BJ (cell line): ENCODE data around the gene IL1RAP. TPM values are rescaled to one million over a fixed set of nuclear protein-coding genes. Genes with fewer than 3 reads are reported as not detected.

Experiments used
- CTCF ChIA-PET: fragments of 350-600 bp; formaldehyde crosslinking; extraction: SDS; loops from one replicate; lab custom pipeline; 2021; ENCODE audit warnings: antibody characterized with exemption, inconsistent platforms; lab: Yijun Ruan, JAX
- POLR2A ChIA-PET: fragments of 300-600 bp; sonication (Branson Sonifier 250); formaldehyde crosslinking; extraction: SDS; loops from one replicate; lab custom pipeline; 2021; ENCODE audit warnings: antibody characterized with exemption; lab: Charles Lee
- DNase-seq: peaks from one replicate; pipeline ENCODE4 v3.0.0-alpha.2; 2011; ENCODE audit warnings: low read depth
- H3K27me3 ChIP-seq: 2 replicates; pipeline ENCODE4 v1.6.0; 2011; ENCODE audit warnings: low read length; ENCODE audit not compliant: control insufficient read depth, insufficient read depth
- H3K36me3 ChIP-seq: 2 replicates; pipeline ENCODE4 v1.5.1; 2011; ENCODE audit warnings: low read length; ENCODE audit not compliant: control insufficient read depth, insufficient read depth
- H3K4me3 ChIP-seq: 2 replicates; pipeline ENCODE4 v1.5.1; 2011; ENCODE audit warnings: low read depth, mild to moderate bottlenecking, control low read depth, low read length
- polyA plus RNA-seq: library from polyadenylated mRNA; depleted of rRNA; stranded (reverse); fragments of >200 nt; gene quantifications from 2 replicates; pipeline ENCODE4 v1.2.3, GENCODE V29; 2011
- TF ChIP-seq, protein P1 (sequence below): IDR thresholded peaks from 2 replicates; pipeline ENCODE4 v1.5.1; 2011; ENCODE audit warnings: low read depth, mild to moderate bottlenecking, control low read depth, inconsistent platforms, low read length, moderate library complexity; ENCODE audit not compliant: insufficient read depth

The IL1RAP gene
- polyA plus RNA-seq, 1 experiment: 8.6 TPM

DNA sequence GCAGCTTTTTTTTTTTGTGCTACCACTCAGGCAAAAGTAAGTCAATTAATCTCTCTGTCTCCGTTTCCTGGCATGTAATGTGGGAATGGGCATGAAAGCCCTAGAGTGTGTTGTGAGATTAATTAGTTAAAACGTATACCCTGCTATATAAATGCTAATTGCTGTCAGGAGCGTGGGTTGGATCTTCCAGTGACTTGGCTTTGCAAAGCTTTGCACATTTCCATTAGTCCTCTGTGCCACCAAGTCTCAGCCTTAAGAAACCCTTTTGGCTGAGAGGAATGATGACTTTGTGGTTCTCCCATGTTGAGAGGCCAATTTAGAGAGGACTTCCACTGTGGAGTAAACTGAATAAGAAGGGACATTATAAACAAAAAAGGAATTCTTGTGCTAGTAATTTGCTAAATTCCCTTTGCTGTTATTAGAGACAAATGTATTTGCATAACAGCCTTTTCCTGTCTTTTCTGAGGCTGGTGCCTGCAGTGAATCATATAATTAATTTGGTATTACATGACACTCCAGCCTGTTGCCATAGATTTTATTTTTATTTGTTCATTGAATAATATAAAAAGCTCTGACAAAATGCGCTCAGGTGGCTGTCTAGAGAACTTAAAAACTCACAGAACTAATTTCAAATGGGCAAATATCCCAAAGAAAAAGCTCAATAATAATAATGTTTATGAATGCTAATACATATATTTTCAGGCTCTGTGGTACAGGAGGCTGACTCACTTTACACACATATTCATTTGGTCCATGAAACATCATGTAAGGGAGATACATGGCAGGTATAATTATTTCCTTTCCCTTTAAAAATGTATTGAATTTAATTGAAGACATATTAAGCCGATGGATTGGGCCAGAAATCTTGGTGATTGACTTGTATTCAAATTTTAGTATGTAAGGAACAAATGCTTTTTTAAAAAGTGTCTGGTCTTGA is 82.7 kb downstream of the IL1RAP start:
- H3K36me3 ChIP-seq: no peaks in the 10 kb centered on the region
- CTCF ChIA-PET: no interaction called here
- POLR2A ChIA-PET: no interaction called here
- TF ChIP-seq, protein P1, sequence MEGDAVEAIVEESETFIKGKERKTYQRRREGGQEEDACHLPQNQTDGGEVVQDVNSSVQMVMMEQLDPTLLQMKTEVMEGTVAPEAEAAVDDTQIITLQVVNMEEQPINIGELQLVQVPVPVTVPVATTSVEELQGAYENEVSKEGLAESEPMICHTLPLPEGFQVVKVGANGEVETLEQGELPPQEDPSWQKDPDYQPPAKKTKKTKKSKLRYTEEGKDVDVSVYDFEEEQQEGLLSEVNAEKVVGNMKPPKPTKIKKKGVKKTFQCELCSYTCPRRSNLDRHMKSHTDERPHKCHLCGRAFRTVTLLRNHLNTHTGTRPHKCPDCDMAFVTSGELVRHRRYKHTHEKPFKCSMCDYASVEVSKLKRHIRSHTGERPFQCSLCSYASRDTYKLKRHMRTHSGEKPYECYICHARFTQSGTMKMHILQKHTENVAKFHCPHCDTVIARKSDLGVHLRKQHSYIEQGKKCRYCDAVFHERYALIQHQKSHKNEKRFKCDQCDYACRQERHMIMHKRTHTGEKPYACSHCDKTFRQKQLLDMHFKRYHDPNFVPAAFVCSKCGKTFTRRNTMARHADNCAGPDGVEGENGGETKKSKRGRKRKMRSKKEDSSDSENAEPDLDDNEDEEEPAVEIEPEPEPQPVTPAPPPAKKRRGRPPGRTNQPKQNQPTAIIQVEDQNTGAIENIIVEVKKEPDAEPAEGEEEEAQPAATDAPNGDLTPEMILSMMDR: no peak
- no peak for DNase-seq
- no peaks in the 10 kb centered on the region for H3K27me3 ChIP-seq
- no peak overlapping the region for H3K4me3 ChIP-seq

DNA sequence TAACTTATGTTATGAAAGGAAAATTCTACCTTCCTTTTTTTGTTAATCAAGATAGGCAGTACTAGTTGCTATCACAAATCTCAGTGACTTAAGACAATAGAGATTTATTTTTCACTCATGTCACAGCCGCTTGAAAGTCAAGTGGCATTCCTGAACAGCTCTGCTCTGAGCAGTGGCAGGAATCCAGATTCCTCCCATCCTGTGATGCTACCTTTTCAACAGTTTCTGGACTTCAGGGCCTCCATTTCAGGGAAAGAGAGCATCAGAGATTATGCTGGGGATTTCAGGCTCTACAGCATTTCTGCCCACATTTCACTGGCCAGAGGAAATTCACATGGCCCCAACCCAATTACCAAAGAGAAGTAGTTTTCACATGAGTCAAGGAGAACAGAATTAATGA is 83.4 kb downstream of the IL1RAP start:
- Histone ChIP-seq H3K27me3 (no peaks in the 10 kb centered on the region), H3K36me3 (no peaks in the 10 kb centered on the region), H3K4me3 (no peak overlapping the region)
- CTCF ChIA-PET: no interaction called here
- TF ChIP-seq, protein P1: no peak
- DNase-seq: no peak
- POLR2A ChIA-PET: no interaction called here

DNA sequence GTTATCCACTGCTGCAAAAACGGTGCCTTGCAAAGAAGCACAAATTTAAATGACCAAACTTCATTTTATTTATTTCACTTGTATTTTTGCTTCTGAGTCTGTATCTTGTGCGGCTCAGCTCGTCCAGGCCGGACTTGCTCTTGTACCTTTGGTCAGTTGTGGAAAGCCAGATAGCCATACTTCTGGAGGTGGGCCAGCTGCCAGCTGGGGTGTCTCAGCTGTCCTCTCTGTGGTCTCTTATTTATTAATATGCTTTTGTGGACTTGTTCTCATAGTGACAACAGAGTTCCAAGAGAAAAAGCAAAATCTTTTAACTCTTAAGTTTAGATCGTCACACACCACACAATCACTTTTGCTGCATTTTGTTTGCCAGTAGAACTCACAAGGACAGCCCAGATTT is 87.7 kb downstream of the IL1RAP start:
- POLR2A ChIA-PET: no interaction called here
- no peak overlapping the region for H3K4me3 ChIP-seq
- TF ChIP-seq, protein P1: no peak
- DNase-seq: no peak
- CTCF ChIA-PET: no interaction called here
- H3K27me3 ChIP-seq: no peaks in the 10 kb centered on the region
- H3K36me3 ChIP-seq: no peaks in the 10 kb centered on the region

- H3K4me3 ChIP-seq: no peak overlapping the region
- POLR2A ChIA-PET: no interaction called here
- DNase-seq: no peak
- H3K27me3 ChIP-seq: no peaks in the 10 kb centered on the region
- CTCF ChIA-PET: no interaction called here
- H3K36me3 ChIP-seq: no peaks in the 10 kb centered on the region
- TF ChIP-seq, protein P1: no peak
These were observed 91.5 kb downstream of the IL1RAP start for GRCh38 chr3:190605385-190605784.

GRCh38 chr3:190606596-190606995 is 92.7 kb downstream of the IL1RAP start:
- Histone ChIP-seq H3K27me3 (no peaks in the 10 kb centered on the region), H3K4me3 (no peak overlapping the region), H3K36me3 (no peaks in the 10 kb centered on the region)
- ChIA-PET CTCF (no interaction called here), POLR2A (no interaction called here)
- no peak for DNase-seq
- TF ChIP-seq, protein P1: no peak
